ENCODE data around the gene IL37. TPM values are rescaled to one million over a fixed set of nuclear protein-coding genes. Genes with fewer than 3 reads are reported as not detected.
A peak's percentile ranks its signal among the peaks of the same experiment; 100 is the strongest.
"Not testable (repeated sequence)": the region's sequence is repeated elsewhere in the genome, so short reads cannot be mapped to it uniquely, and the experiment has no call there.

Gene IL37
- total RNA-seq, 1 experiment from 2014 or later: 1.0 TPM

DNA sequence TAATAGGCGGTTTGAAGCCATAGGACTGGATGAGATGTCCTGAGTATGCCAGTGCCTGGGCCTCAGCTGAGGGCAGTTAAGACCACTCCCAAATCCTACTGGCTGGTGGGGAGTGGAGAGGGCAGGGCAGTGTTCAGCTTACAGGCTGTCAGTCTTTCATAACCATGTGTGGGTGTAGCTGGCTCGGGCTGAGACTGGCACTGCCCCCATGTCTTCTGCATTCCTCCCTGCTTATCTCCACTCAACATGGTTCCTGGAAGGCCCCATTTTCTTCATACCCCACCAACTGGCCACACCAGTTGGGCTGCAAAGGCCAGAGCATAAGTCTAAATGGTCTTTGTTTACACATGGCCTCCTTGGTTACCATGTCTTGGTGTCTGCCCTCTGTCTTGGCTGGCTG lies 17.2 kb upstream of the IL37 start:
- no peaks in the 10 kb centered on the region for H3K27me3 ChIP-seq (ENCODE audit: insufficient read depth, low read depth)
- no peaks in the 10 kb centered on the region for H4K20me1 ChIP-seq (ENCODE audit: insufficient read depth)
- peak; percentile 45 to 70 for DNase-seq
- H3K27ac ChIP-seq: no peak overlapping the region
- no peak overlapping the region for H3K4me3 ChIP-seq
- H2AFZ ChIP-seq: no peak overlapping the region
- TF ChIP-seq CTCF (conservative IDR thresholded peaks at IDR 0.05) (no peak), EZH2 (IDR thresholded peaks at IDR 0.05; ENCODE audit: low read depth) (no peak)
- intact Hi-C loops (cut with micrococcal nuclease; ENCODE audit: unreplicated experiment): no loop called here
- no peaks in the 10 kb centered on the region for H3K9me2 ChIP-seq (ENCODE audit: insufficient read depth)
- no peaks in the 10 kb centered on the region for H3K9me3 ChIP-seq (ENCODE audit: insufficient read depth, low read depth)
- H3F3A ChIP-seq (ENCODE audit: insufficient read depth, low read depth): peaks cover 18% of the 10 kb centered on the region
- peaks cover 17% of the 10 kb centered on the region for H3K4me1 ChIP-seq (replicated peaks; ENCODE audit: insufficient read depth)
- no TSS peak for BruUV-seq (replicated peaks)
- H3K79me2 ChIP-seq (ENCODE audit: low read depth): no peaks in the 10 kb centered on the region
- ChIA-PET CTCF (no interaction called here), POLR2A (ENCODE audit: unreplicated experiment) (no interaction called here)
- no peak overlapping the region for H3K4me2 ChIP-seq
- no peaks in the 10 kb centered on the region for H3K36me3 ChIP-seq (ENCODE audit: low read depth)

GRCh38 chr2:112896909-112897623 lies 13.9 kb upstream of the IL37 start:
- H3K4me2 ChIP-seq: no peak overlapping the region
- H3K9me3 ChIP-seq (ENCODE audit: insufficient read depth, low read depth): no peaks in the 10 kb centered on the region
- H4K20me1 ChIP-seq (ENCODE audit: insufficient read depth): no peaks in the 10 kb centered on the region
- no peak for TF ChIP-seq CTCF (conservative IDR thresholded peaks at IDR 0.05)
- no peak for TF ChIP-seq EZH2 (IDR thresholded peaks at IDR 0.05; ENCODE audit: low read depth)
- no TSS peak for BruUV-seq (replicated peaks)
- H3K27ac ChIP-seq: no peak overlapping the region
- H3F3A ChIP-seq (ENCODE audit: insufficient read depth, low read depth): peaks cover 5% of the 10 kb centered on the region; the same call in 1 of the 2 replicates
- no peaks in the 10 kb centered on the region for H3K27me3 ChIP-seq (ENCODE audit: insufficient read depth, low read depth)
- POLR2A ChIA-PET (ENCODE audit: unreplicated experiment): no interaction called here
- H3K4me1 ChIP-seq (replicated peaks; ENCODE audit: insufficient read depth): peaks cover 4% of the 10 kb centered on the region
- no peaks in the 10 kb centered on the region for H3K36me3 ChIP-seq (ENCODE audit: low read depth)
- DNase-seq: no peak
- no peaks in the 10 kb centered on the region for H3K9me2 ChIP-seq (ENCODE audit: insufficient read depth)
- no peak overlapping the region for H2AFZ ChIP-seq
- CTCF ChIA-PET: no interaction called here
- H3K79me2 ChIP-seq (ENCODE audit: low read depth): no peaks in the 10 kb centered on the region
- intact Hi-C loops (cut with micrococcal nuclease; ENCODE audit: unreplicated experiment): no loop called here
- H3K4me3 ChIP-seq: no peak overlapping the region

GRCh38 chr2:112897624-112897978 lies 13.4 kb upstream of the IL37 start:
- ChIA-PET CTCF (no interaction called here), POLR2A (ENCODE audit: unreplicated experiment) (no interaction called here)

GRCh38 chr2:112901431-112902065 lies 9.4 kb upstream of the IL37 start:
- H3K9me2 ChIP-seq (ENCODE audit: insufficient read depth); H3K4me3 ChIP-seq; H3K36me3 ChIP-seq (ENCODE audit: low read depth); H2AFZ ChIP-seq; H3K79me2 ChIP-seq (ENCODE audit: low read depth); H3K9me3 ChIP-seq (ENCODE audit: insufficient read depth, low read depth); H3F3A ChIP-seq (ENCODE audit: insufficient read depth, low read depth); H4K20me1 ChIP-seq (ENCODE audit: insufficient read depth); DNase-seq; H3K4me1 ChIP-seq (replicated peaks; ENCODE audit: insufficient read depth); CTCF ChIA-PET; H3K27me3 ChIP-seq (ENCODE audit: insufficient read depth, low read depth); POLR2A ChIA-PET (ENCODE audit: unreplicated experiment); intact Hi-C loops (cut with micrococcal nuclease; ENCODE audit: unreplicated experiment); H3K4me2 ChIP-seq; BruUV-seq (replicated peaks); H3K27ac ChIP-seq: not testable (repeated sequence)

More at GRCh38 chr2:112897624-112897978, 13.4 kb upstream of the IL37 start:
- H3K4me1 ChIP-seq (replicated peaks; ENCODE audit: insufficient read depth): no peaks in the 10 kb centered on the region
- no peaks in the 10 kb centered on the region for H3K36me3 ChIP-seq (ENCODE audit: low read depth)
- BruUV-seq (replicated peaks): no TSS peak
- H3K4me3 ChIP-seq: no peak overlapping the region
- TF ChIP-seq CTCF (conservative IDR thresholded peaks at IDR 0.05) (no peak), EZH2 (IDR thresholded peaks at IDR 0.05; ENCODE audit: low read depth) (no peak)
- H3K27me3 ChIP-seq (ENCODE audit: insufficient read depth, low read depth): no peaks in the 10 kb centered on the region
- no peak overlapping the region for H3K27ac ChIP-seq
- intact Hi-C loops (cut with micrococcal nuclease; ENCODE audit: unreplicated experiment): no loop called here
- no peak for DNase-seq
- no peaks in the 10 kb centered on the region for H3K9me2 ChIP-seq (ENCODE audit: insufficient read depth)
- H3K79me2 ChIP-seq (ENCODE audit: low read depth): no peaks in the 10 kb centered on the region
- H2AFZ ChIP-seq: no peak overlapping the region
- H3K4me2 ChIP-seq: no peak overlapping the region
- no peaks in the 10 kb centered on the region for H4K20me1 ChIP-seq (ENCODE audit: insufficient read depth)
- H3F3A ChIP-seq (ENCODE audit: insufficient read depth, low read depth): no peaks in the 10 kb centered on the region
- no peaks in the 10 kb centered on the region for H3K9me3 ChIP-seq (ENCODE audit: insufficient read depth, low read depth)
